ENCODE data around the gene ZNF318.
"Not testable (repeated sequence)": the region's sequence is repeated elsewhere in the genome, so short reads cannot be mapped to it uniquely, and the experiment has no call there.

ZNF318 gene

GRCh38 chr6:43369174-43370002, at the start of gene ZNF318:
TSS of gene ZNF318 (minus strand) at chr6:43369647. CDS start at chr6:43369365, 282 bp downstream.
- peak; percentile 93 for DNase-seq

DNA sequence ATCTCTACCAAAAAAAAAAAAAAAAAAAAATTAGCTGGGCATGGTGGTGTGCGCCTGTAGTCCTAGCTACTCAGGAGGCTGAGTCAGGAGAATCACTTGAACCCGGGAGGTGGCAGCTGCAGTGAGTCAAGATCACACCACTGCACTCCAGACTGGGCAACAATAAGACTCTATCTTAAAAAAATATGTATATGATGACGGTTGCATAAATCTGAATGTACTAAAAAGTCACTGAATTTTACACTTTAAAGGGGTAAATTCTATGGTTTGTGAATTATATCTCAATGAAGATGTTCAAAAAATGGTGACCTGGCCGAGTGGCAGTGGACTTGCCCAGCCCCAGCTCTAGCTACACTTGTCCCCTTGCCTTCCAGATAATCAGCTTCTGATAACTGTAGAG, 47.5 kb upstream of the ZNF318 start:
- no peak for DNase-seq

GRCh38 chr6:43415275-43415674, 45.8 kb upstream of the ZNF318 start:
- DNase-seq = not testable (repeated sequence)

- no peak for DNase-seq
Measured at GRCh38 chr6:43413002-43413401, 43.6 kb upstream of the ZNF318 start.

GRCh38 chr6:43412541-43412940, 43.1 kb upstream of the ZNF318 start:
- DNase-seq = no peak

- not testable (repeated sequence) for DNase-seq
Measured at GRCh38 chr6:43410776-43411175, 41.3 kb upstream of the ZNF318 start.

- DNase-seq = no peak
Measured at GRCh38 chr6:43408259-43408658, 38.8 kb upstream of the ZNF318 start.

GRCh38 chr6:43407296-43407695, 37.8 kb upstream of the ZNF318 start:
- DNase-seq = no peak

GRCh38 chr6:43405354-43405753, 35.9 kb upstream of the ZNF318 start:
- DNase-seq = no peak

DNA sequence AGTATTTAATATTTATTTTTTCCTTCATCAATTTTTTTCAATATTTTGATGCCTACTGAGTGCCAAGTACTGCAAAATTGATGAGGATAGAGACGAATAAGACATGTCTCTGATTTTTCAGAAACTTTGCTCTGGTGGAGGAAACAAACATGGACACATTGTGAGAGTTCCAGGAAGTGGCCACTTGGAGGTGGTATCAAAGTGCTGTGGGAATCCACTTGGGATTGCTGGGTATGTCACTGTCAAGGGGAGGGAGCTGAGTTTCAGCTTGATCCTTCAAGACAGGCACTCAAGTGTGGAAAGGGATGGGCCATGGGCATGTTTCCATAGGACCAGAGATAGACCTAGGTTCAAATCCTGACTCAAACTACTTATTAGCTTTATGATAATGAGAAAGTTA, 33.4 kb upstream of the ZNF318 start:
- no peak for DNase-seq

- DNase-seq = no peak
Measured at GRCh38 chr6:43401730-43402129, 32.3 kb upstream of the ZNF318 start.

GRCh38 chr6:43399932-43400487, 30.6 kb upstream of the ZNF318 start:
- no peak for DNase-seq

DNA sequence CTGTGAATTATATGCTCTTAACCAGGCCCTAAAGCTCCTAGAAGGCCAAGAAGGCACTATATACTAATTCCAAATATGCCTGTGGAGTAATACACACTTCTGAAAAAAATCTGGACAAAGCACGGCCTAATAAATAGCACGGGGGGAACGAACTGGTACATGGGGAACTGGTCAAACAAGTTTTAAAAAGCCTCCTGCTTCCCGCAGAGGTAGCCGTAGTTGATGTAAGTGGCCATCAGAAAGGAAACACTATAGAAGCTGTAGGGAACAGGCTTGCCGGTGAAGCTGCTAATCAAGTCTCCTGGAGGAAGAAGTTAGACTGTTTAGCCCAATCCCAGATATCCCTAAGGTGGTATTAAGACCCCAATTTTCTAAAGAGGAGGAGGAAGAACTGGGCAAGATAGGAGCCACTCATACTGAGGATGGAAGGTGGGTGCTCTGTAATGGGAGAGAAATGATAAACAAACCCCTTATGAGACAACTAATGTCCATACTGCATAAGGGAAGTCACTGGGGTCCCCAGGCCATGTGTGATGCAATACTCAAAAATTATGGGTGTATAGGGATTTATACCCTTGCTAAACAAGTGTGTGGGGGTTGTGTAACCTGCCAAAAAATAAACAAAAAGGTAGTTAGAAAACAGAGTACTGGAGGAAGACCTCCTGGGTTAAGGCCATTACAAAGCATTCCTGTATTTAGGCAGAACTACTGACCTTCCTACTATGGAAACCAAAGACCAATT, 27.1 kb upstream of the ZNF318 start:
- no peak for DNase-seq

GRCh38 chr6:43395776-43396175, 26.3 kb upstream of the ZNF318 start:
- no peak for DNase-seq

DNA sequence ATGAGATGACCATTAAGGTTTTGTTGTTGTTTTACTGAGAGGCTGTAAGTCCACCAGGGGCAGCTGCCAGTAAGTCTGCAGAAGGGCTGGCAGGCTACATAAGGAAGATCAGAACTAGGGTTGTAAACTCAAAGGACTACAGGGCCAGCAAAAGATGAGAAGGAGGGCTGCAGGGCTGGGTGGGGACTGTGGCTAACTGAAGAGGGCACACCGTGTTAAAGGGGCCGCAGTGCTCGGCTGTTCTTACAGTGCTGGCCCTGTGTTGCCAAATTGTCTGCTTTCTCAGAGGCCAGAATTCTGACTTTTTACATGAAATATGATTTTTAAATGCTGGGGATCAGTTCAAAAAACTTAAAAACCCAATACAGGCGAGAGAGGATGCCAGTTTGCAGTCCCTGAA, 25.5 kb upstream of the ZNF318 start:
- no peak for DNase-seq

DNA sequence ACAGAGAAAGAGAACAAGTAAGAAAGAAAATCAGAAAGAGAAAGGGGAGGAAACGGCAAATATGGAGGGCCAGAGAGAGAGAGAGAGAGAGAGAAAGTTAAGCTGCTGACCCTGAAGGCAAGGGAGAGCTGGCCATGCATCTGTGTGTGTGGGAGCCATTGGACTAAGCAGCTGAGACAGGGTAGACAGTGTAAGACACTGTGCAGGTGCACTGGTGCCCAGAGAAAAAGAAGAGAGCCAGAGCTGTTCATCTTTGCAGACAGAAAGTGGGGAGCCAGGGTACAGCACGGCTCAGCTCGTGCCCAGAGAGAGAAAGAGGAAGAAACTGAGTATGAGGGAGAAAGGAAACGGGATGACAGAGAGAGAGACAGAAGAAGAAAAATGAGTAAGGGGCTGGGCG, 24.2 kb upstream of the ZNF318 start:
- no peak for DNase-seq

GRCh38 chr6:43393133-43393532, 23.7 kb upstream of the ZNF318 start:
- not testable (repeated sequence) for DNase-seq

GRCh38 chr6:43391440-43392031, 22.1 kb upstream of the ZNF318 start:
- peak; percentile 20 for DNase-seq

DNA sequence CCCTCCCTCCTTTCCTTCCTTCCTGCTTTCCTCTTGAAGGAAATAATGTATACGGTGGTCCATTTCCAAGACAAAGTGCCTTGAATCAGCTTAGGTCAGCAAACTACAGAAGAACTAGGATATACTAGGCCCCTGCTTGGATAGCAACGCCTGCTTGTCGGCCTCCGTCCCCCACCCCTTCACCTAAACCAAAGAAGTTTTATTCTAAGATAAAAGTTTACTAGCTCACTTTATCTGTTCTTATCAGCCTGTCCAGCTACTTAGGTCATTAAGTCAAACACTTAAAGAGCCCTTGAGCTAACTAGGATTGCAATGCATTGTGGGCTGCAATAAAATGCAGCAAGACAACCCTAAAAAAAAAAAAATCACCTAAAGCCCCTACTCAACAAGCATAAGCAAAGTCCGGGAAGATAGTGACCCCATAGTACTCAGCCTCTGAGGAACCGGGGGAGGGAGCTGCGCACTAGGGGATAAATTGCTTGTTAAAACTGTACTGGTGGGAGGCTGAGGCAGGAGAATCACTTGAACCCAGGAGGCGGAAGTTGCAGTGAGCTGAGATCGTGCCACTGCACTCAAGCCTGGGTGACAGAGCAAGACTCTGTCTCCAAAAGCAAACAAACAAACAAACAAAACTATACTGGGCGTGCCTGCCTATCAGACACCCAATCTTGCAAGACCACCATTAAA, 21.4 kb upstream of the ZNF318 start:
- DNase-seq = not testable (repeated sequence)

DNA sequence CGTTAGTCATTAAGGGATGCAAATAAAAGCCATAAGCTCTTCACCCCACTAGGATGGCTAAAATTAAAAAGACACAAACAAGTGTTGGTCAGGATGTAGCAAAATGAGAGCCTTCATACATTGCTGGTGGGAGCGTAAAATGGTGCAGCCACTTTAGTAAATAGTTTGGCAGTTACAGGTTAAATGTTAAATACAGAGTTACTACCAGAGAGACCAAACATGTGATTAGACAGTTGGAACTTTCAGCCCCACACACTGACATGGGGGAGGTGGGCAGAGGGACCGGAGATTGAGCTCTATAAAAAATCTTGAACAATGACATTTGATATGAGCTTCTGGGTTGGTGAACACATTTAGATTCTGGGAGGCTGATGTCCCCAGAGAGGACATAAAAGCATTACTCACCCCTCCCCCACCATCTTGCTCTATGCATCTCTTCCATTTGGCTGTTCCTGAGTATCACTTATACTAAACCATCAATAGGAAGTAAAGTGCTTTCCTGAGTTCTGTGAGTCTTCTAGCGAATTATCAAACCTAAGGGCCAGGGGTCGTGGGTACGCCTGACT, 20.4 kb upstream of the ZNF318 start:
- DNase-seq = no peak

GRCh38 chr6:43386492-43386891, 17.0 kb upstream of the ZNF318 start:
- no peak for DNase-seq

GRCh38 chr6:43383021-43383667, 13.7 kb upstream of the ZNF318 start:
- DNase-seq = no peak

All from activated effector memory CD4-positive, alpha-beta T cell treated with Interleukin-2 at 50 U/mL for 16 hours (primary cell).